B cell (primary cell): Measurements from ENCODE around the gene DDX56. TPM values are rescaled to one million over a fixed set of nuclear protein-coding genes. Genes with fewer than 3 reads are reported as not detected.

Experiments
- ATAC-seq: fragments of 200-7000 bp; cut with Tn5 transposase; one replicate; pipeline ENCODE4 v1.10.0; 2021; ENCODE audit warnings: low read depth, mild to moderate bottlenecking, moderate number of reproducible peaks, moderate library complexity
- CTCF ChIA-PET: fragments of 350-600 bp; sonication (Branson Sonifier 250); formaldehyde crosslinking; loops from one replicate; lab custom pipeline; 2021; ENCODE audit warnings: antibody characterized with exemption, inconsistent platforms; lab: Charles Lee
- POLR2A ChIA-PET: fragments of 350-600 bp; sonication (Branson Sonifier 250); formaldehyde crosslinking; loops from one replicate; lab custom pipeline; 2021; ENCODE audit warnings: antibody characterized with exemption; lab: Charles Lee
- DNase-seq: peaks from one replicate; pipeline ENCODE4 v3.0.0; 2013
- H2AFZ ChIP-seq: 2 replicates; pipeline ENCODE4 v1.6.1; 2012; ENCODE audit warnings: mild to moderate bottlenecking, low read depth, low read length; ENCODE audit not compliant: insufficient read depth, poor library complexity, severe bottlenecking
- H3K27ac ChIP-seq, 2 donors: 1 replicate in 1 of 2; 2 replicates in 1 of 2; pipeline ENCODE4 v1.5.1; 2012 to 2013; ENCODE audit warnings: low read length in 2 of 2, mild to moderate bottlenecking in 2 of 2, moderate library complexity in 1 of 2
- H3K27me3 ChIP-seq, 4 experiments: fragments of 200-600 bp in 1 of 4; sonication (generic) in 1 of 4; replicated peaks in 1 of 4; 1 replicate in 2 of 4; 2 replicates in 2 of 4; pipeline versions ENCODE4 v1.6.1 to v1.7.0; 2013 to 2016; ENCODE audit warnings: low read length in 3 of 4, mild to moderate bottlenecking in 2 of 4, mixed read lengths in 1 of 4, moderate library complexity in 1 of 4; ENCODE audit not compliant: insufficient read depth in 4 of 4, control insufficient read depth in 3 of 4; ENCODE audit errors: control extremely low read depth in 1 of 4
- H3K36me3 ChIP-seq, 2 experiments: replicated peaks in 1 of 2; 1 replicate in 1 of 2; 2 replicates in 1 of 2; pipeline versions ENCODE4 v1.6.1 to v1.7.1; 2013; ENCODE audit warnings: low read length in 1 of 2; ENCODE audit not compliant: insufficient read depth in 2 of 2, control insufficient read depth in 1 of 2; ENCODE audit errors: control extremely low read depth in 1 of 2, extremely low read depth in 1 of 2
- H3K4me1 ChIP-seq, 2 donors: fragments of 200-600 bp in 1 of 2; sonication (generic) in 1 of 2; 1 replicate in 1 of 2; 2 replicates in 1 of 2; pipeline versions ENCODE4 v1.5.1 to v1.6.1; 2013 to 2017; ENCODE audit warnings: low read length in 2 of 2; ENCODE audit not compliant: control insufficient read depth in 2 of 2, insufficient read depth in 2 of 2
- H3K4me2 ChIP-seq: replicated peaks from 2 replicates; pipeline ENCODE3; 2012; ENCODE audit warnings: mild to moderate bottlenecking, low read depth, low read length; ENCODE audit not compliant: poor library complexity, severe bottlenecking
- H3K4me3 ChIP-seq, 5 experiments: fragments of 200-600 bp in 1 of 5; sonication (generic) in 1 of 5; 1 replicate in 3 of 5; 2 replicates in 2 of 5; pipeline versions ENCODE4 v1.5.1 to v1.7.0; 2011 to 2016; ENCODE audit warnings: low read length in 4 of 5, mild to moderate bottlenecking in 4 of 5, low read depth in 2 of 5, control low read depth in 1 of 5, moderate library complexity in 1 of 5; ENCODE audit not compliant: insufficient read depth in 1 of 5; ENCODE audit errors: control extremely low read depth in 1 of 5, extremely low read depth in 1 of 5
- H3K79me2 ChIP-seq: fragments of 200-600 bp; sonication (generic); one replicate; pipeline ENCODE4 v1.6.0; 2016; ENCODE audit warnings: low read length; ENCODE audit not compliant: control insufficient read depth, insufficient read depth
- H3K9ac ChIP-seq: fragments of 200-600 bp; sonication (generic); 2 replicates; pipeline ENCODE4 v1.6.1; 2017; ENCODE audit warnings: mild to moderate bottlenecking, low read length, moderate library complexity
- H3K9me3 ChIP-seq, 3 donors: one replicate each; pipeline versions ENCODE4 v1.6.1 to v1.7.1; 2013; ENCODE audit warnings: low read length in 2 of 3; ENCODE audit not compliant: control insufficient read depth in 2 of 3, insufficient read depth in 1 of 3; ENCODE audit errors: control extremely low read depth in 1 of 3
- H4K20me1 ChIP-seq: 2 replicates; pipeline ENCODE4 v1.6.0; 2012; ENCODE audit warnings: mild to moderate bottlenecking, low read length; ENCODE audit not compliant: insufficient read depth, control insufficient read depth, poor library complexity, severe bottlenecking
- H3K27ac Mint-ChIP-seq: one replicate; pipeline ENCODE4 v1.8.0; 2021; ENCODE audit warnings: mixed read lengths
- H3K27me3 Mint-ChIP-seq: one replicate; pipeline ENCODE4 v1.8.0; 2021; ENCODE audit warnings: mixed read lengths
- H3K4me1 Mint-ChIP-seq: one replicate; pipeline ENCODE4 v1.8.0; 2021; ENCODE audit warnings: mixed read lengths
- H3K4me3 Mint-ChIP-seq: one replicate; pipeline ENCODE4 v1.8.0; 2021; ENCODE audit warnings: mixed read lengths
- H3K9me3 Mint-ChIP-seq: one replicate; pipeline ENCODE4 v1.8.0; 2022; ENCODE audit warnings: mixed read lengths; ENCODE audit not compliant: insufficient read depth
- CTCF ChIP-seq: fragments of 200-600 bp; IDR thresholded peaks from one replicate; pipeline ENCODE4 v1.8.0; 2022; ENCODE audit warnings: antibody characterized with exemption, mild to moderate bottlenecking
- EZH2 ChIP-seq: IDR thresholded peaks from 2 replicates; pipeline ENCODE4 v1.6.1; 2012; ENCODE audit warnings: borderline replicate concordance, low read depth, mild to moderate bottlenecking, moderate library complexity, low read length; ENCODE audit not compliant: insufficient read depth, poor library complexity, severe bottlenecking
- WGBS: methylation state at CpG from one replicate; pipeline ENCODE4 v1.1.5; 2013; ENCODE audit warnings: missing lambda C conversion rate; ENCODE audit not compliant: insufficient coverage; 5-methylcytosine and 5-hydroxymethylcytosine counted together
- intact Hi-C: fragments of 100-400 bp; cut with micrococcal nuclease; formaldehyde crosslinking; loops from one replicate; pipeline ENCODE4 v1.10.0; 2022
- polyA plus RNA-seq: library from polyadenylated mRNA; depleted of rRNA; stranded (reverse); fragments of >200 nt; gene quantifications from 2 replicates; pipeline ENCODE4 v1.2.3, GENCODE V29; 2012
- total RNA-seq, 2 donors: library from RNA; stranded (reverse); fragments of 120-200 nt in 1 of 2; gene quantifications; 1 replicate in 1 of 2; 2 replicates in 1 of 2; pipeline versions ENCODE4 v1.2.3 to v1.2.4, GENCODE V29; 2013 to 2022

Gene DDX56
- total and polyA plus RNA-seq, 2 donors (not counting 1 experiment from before 2014, with no cell fraction given) = 88.2 to 102 TPM

GRCh38 chr7:44608916-44609648 is 35.4 kb upstream of the DDX56 start:
- DNase-seq (no peak), ATAC-seq (no peak)
- Mint-ChIP-seq H3K9me3 (no peaks in the 10 kb centered on the region), H3K27me3 (peaks cover under 1% of the 10 kb centered on the region), H3K4me1 (peaks cover 42% of the 10 kb centered on the region), H3K27ac (no peak overlapping the region), H3K4me3 (no peak overlapping the region)
- Histone ChIP-seq H4K20me1 (peaks cover 3% of the 10 kb centered on the region), H3K4me2 (no peak overlapping the region), H3K4me3 (no peak overlapping the region), H3K27me3 (no peaks in the 10 kb centered on the region), H3K9me3 (no peaks in the 10 kb centered on the region), H3K9ac (no peak overlapping the region), H3K79me2 (peaks cover 69% of the 10 kb centered on the region), H3K27ac (no peak overlapping the region), H3K36me3 (peaks cover 0 to 1% of the 10 kb centered on the region in 2 experiments), H3K4me1 (peaks cover 11 to 23% of the 10 kb centered on the region in 2 donors), H2AFZ (no peak overlapping the region)
- intact Hi-C loops = no loop called here
- POLR2A ChIA-PET = interaction anchor here (1.2 to 1.6 kb wide), 2 partner anchors 20 to 25 kb away, joined by 5 to 9 read pairs; no protein-coding TSS in a partner anchor
- no peak for TF ChIP-seq EZH2
- no peak for TF ChIP-seq CTCF
- 95% methylated on average over 4 of the region's 14 CpGs for WGBS
- CTCF ChIA-PET = interaction anchor here (0.6 to 0.7 kb wide), 3 partner anchors 91 to 255 kb away, joined by 3 to 4 read pairs (median 3); no protein-coding TSS in a partner anchor
